ENCODE measurements around the gene PCBP4.
"Not testable (repeated sequence)": the region's sequence is repeated elsewhere in the genome, so short reads cannot be mapped to it uniquely, and the experiment has no call there.

GRCh38 chr3:51990501-51990971 lies 23.3 kb upstream of the PCBP4 start:
- TF ChIP-seq, protein P1, sequence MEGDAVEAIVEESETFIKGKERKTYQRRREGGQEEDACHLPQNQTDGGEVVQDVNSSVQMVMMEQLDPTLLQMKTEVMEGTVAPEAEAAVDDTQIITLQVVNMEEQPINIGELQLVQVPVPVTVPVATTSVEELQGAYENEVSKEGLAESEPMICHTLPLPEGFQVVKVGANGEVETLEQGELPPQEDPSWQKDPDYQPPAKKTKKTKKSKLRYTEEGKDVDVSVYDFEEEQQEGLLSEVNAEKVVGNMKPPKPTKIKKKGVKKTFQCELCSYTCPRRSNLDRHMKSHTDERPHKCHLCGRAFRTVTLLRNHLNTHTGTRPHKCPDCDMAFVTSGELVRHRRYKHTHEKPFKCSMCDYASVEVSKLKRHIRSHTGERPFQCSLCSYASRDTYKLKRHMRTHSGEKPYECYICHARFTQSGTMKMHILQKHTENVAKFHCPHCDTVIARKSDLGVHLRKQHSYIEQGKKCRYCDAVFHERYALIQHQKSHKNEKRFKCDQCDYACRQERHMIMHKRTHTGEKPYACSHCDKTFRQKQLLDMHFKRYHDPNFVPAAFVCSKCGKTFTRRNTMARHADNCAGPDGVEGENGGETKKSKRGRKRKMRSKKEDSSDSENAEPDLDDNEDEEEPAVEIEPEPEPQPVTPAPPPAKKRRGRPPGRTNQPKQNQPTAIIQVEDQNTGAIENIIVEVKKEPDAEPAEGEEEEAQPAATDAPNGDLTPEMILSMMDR (IDR thresholded peaks at IDR 0.05; ENCODE audit: low read depth, low read length): not testable (repeated sequence)
- not testable (repeated sequence) for TF ChIP-seq EZH2phosphoT487 (IDR thresholded peaks at IDR 0.05; ENCODE audit: low read depth)

Data from OCI-LY3 (cell line).